Vagina (tissue), 2 donors: ENCODE measurements around the gene AGBL2.
"Not testable (repeated sequence)": the region's sequence is repeated elsewhere in the genome, so short reads cannot be mapped to it uniquely, and the experiment has no call there.

ENCODE experiments used
- POLR2A ChIP-seq, 2 donors: fragments of 450-650 bp; IDR thresholded peaks; one replicate each; pipeline ENCODE4 v1.6.1; 2017; ENCODE audit warnings: antibody characterized with exemption in 2 of 2, mild to moderate bottlenecking in 2 of 2, moderate library complexity in 2 of 2
- POLR2AphosphoS5 ChIP-seq, 2 donors: sonication (generic); formaldehyde crosslinking; IDR thresholded peaks; one replicate each; pipeline ENCODE4 v1.9.0; 2017; ENCODE audit warnings: antibody characterized with exemption in 2 of 2, mild to moderate bottlenecking in 2 of 2, low read depth in 1 of 2; ENCODE audit not compliant: insufficient read depth in 1 of 2
- TF ChIP-seq, protein P1 (sequence below), 3 experiments: fragments of 450-650 bp in 2 of 3; fragments of 200-600 bp in 1 of 3; sonication (generic) in 1 of 3; IDR thresholded peaks; one replicate each; pipeline ENCODE4 v1.5.1; 2017 to 2019; ENCODE audit warnings: antibody characterized with exemption in 3 of 3, mild to moderate bottlenecking in 2 of 3, moderate library complexity in 2 of 3

DNA sequence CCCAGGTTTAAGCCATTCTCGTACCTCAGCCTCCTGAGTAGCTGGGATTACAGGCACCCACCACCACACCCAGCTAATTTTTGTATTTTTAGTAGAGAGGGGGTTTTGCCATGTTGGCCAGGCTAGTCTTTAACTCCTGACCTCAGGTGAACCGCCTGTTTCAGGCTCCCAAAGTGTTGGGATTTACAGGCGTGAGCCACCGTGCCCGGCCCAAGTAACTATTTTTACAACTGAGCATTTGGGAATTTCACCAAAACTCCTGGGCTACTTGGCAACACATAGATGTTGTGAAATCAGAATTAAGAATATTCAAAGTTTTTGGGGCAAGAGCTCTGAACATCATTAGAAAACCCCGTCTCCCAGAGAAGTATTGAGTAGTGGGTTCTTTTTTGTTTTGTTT is 74.7 kb downstream of the AGBL2 start:
- TF ChIP-seq, protein P1, sequence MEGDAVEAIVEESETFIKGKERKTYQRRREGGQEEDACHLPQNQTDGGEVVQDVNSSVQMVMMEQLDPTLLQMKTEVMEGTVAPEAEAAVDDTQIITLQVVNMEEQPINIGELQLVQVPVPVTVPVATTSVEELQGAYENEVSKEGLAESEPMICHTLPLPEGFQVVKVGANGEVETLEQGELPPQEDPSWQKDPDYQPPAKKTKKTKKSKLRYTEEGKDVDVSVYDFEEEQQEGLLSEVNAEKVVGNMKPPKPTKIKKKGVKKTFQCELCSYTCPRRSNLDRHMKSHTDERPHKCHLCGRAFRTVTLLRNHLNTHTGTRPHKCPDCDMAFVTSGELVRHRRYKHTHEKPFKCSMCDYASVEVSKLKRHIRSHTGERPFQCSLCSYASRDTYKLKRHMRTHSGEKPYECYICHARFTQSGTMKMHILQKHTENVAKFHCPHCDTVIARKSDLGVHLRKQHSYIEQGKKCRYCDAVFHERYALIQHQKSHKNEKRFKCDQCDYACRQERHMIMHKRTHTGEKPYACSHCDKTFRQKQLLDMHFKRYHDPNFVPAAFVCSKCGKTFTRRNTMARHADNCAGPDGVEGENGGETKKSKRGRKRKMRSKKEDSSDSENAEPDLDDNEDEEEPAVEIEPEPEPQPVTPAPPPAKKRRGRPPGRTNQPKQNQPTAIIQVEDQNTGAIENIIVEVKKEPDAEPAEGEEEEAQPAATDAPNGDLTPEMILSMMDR (IDR thresholded peaks at IDR 0.05): not testable (repeated sequence)
- TF ChIP-seq POLR2A (IDR thresholded peaks at IDR 0.05); POLR2AphosphoS5 (IDR thresholded peaks at IDR 0.05; ENCODE audit: insufficient read depth in 1 of 2, low read depth in 1 of 2): not testable (repeated sequence)
